ENCODE results near the gene ST3GAL2. TPM values are rescaled to one million over a fixed set of nuclear protein-coding genes. Genes with fewer than 3 reads are reported as not detected.
A peak's percentile ranks its signal among the peaks of the same experiment; 100 is the strongest.

Gene ST3GAL2
- total RNA-seq, 2 donors from 2014 or later = 14.5 to 18.6 TPM

GRCh38 chr16:70472786-70473433 lies 34.0 kb upstream of the ST3GAL2 start:
- Mint-ChIP-seq H3K4me1 (peaks cover 5% of the 10 kb centered on the region), H3K9me3 (no peaks in the 10 kb centered on the region), H3K36me3 (ENCODE audit: low read depth) (peaks cover 5% of the 10 kb centered on the region), H3K27me3 (no peaks in the 10 kb centered on the region), H3K4me3 (no peak overlapping the region), H3K27ac (no peak overlapping the region)
- ATAC-seq (replicated peaks) = no peak

GRCh38 chr16:70470927-70471341 lies 32.0 kb upstream of the ST3GAL2 start:
- H3K27me3 Mint-ChIP-seq = no peaks in the 10 kb centered on the region
- H3K27ac Mint-ChIP-seq = no peak overlapping the region
- H3K4me3 Mint-ChIP-seq = no peak overlapping the region
- H3K36me3 Mint-ChIP-seq (ENCODE audit: low read depth) = no peaks in the 10 kb centered on the region
- H3K4me1 Mint-ChIP-seq = no peaks in the 10 kb centered on the region
- no peak for ATAC-seq (replicated peaks)
- no peaks in the 10 kb centered on the region for H3K9me3 Mint-ChIP-seq

GRCh38 chr16:70470141-70470926 lies 31.4 kb upstream of the ST3GAL2 start:
- no peaks in the 10 kb centered on the region for H3K4me1 Mint-ChIP-seq
- H3K9me3 Mint-ChIP-seq = no peaks in the 10 kb centered on the region
- no peak overlapping the region for H3K27ac Mint-ChIP-seq
- H3K27me3 Mint-ChIP-seq = no peaks in the 10 kb centered on the region
- H3K4me3 Mint-ChIP-seq = no peak overlapping the region
- no peak for ATAC-seq (replicated peaks)
- no peaks in the 10 kb centered on the region for H3K36me3 Mint-ChIP-seq (ENCODE audit: low read depth)

- H3K36me3 Mint-ChIP-seq (ENCODE audit: low read depth) = no peaks in the 10 kb centered on the region
- H3K4me3 Mint-ChIP-seq = no peak overlapping the region
- H3K4me1 Mint-ChIP-seq = no peaks in the 10 kb centered on the region
- peak overlapping the region; percentile 61 for H3K27ac Mint-ChIP-seq
- H3K27me3 Mint-ChIP-seq = no peaks in the 10 kb centered on the region
- H3K9me3 Mint-ChIP-seq = no peaks in the 10 kb centered on the region
- ATAC-seq (replicated peaks) = no peak
These were observed 30.1 kb upstream of the ST3GAL2 start for GRCh38 chr16:70468776-70469525.

- H3K4me3 Mint-ChIP-seq = no peak overlapping the region
These were observed 28.7 kb upstream of the ST3GAL2 start for GRCh38 chr16:70467608-70468007.

DNA sequence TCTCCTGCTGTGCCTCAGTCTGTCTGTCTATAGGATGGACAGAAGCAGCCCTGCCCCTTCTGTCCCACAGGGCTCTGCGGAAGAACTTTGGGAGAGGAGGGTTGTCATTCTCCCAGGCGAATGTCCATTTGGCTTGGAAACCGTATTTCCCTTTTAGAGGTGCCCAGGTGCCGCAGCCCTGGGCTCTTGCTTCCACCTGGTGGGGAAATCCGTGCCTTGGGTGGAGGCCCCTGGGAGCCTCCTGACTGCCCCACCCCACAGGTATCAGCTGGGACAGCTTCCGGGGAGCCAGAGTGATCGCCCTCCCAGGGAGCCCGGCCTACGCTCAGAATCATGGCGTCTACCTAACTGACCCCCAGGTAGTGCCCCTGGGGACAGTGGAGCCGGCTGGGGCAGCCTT lies 28.2 kb upstream of the ST3GAL2 start:
- no peak overlapping the region for H3K4me3 Mint-ChIP-seq
- no peak for ATAC-seq (replicated peaks)
- H3K4me1 Mint-ChIP-seq = no peaks in the 10 kb centered on the region
- no peak overlapping the region for H3K27ac Mint-ChIP-seq
- no peaks in the 10 kb centered on the region for H3K9me3 Mint-ChIP-seq
- H3K27me3 Mint-ChIP-seq = no peaks in the 10 kb centered on the region
- no peaks in the 10 kb centered on the region for H3K36me3 Mint-ChIP-seq (ENCODE audit: low read depth)

More at GRCh38 chr16:70467608-70468007, 28.7 kb upstream of the ST3GAL2 start:
- Mint-ChIP-seq H3K27me3 (no peaks in the 10 kb centered on the region), H3K27ac (no peak overlapping the region), H3K4me1 (no peaks in the 10 kb centered on the region), H3K9me3 (no peaks in the 10 kb centered on the region), H3K36me3 (ENCODE audit: low read depth) (no peaks in the 10 kb centered on the region)
- no peak for ATAC-seq (replicated peaks)

DNA sequence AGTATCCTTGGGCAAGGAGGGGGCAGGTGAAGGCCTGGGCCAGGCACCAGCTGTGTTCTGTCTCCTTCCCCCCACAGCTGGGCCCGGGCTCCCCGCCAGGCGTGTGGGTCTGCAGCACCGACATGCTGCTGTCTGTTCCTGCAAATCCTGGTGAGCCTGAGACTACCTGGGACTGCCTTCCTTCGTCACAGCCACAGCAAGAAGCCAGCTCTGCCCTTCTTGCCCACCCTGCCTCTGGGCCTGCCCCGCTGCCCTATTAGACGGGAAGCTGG lies 27.8 kb upstream of the ST3GAL2 start:
- Mint-ChIP-seq H3K9me3 (no peaks in the 10 kb centered on the region), H3K4me1 (no peaks in the 10 kb centered on the region), H3K27me3 (no peaks in the 10 kb centered on the region), H3K4me3 (no peak overlapping the region), H3K36me3 (ENCODE audit: low read depth) (no peaks in the 10 kb centered on the region), H3K27ac (no peak overlapping the region)
- no peak for ATAC-seq (replicated peaks)

- Mint-ChIP-seq H3K36me3 (ENCODE audit: low read depth) (no peaks in the 10 kb centered on the region), H3K27me3 (no peaks in the 10 kb centered on the region), H3K4me3 (no peak overlapping the region), H3K9me3 (no peaks in the 10 kb centered on the region), H3K4me1 (no peaks in the 10 kb centered on the region), H3K27ac (no peak overlapping the region)
- ATAC-seq (replicated peaks) = no peak
These were observed 27.3 kb upstream of the ST3GAL2 start for GRCh38 chr16:70465999-70466804.

- no peak overlapping the region for H3K4me3 Mint-ChIP-seq
- no peaks in the 10 kb centered on the region for H3K27me3 Mint-ChIP-seq
- H3K27ac Mint-ChIP-seq = no peak overlapping the region
These were observed 24.3 kb upstream of the ST3GAL2 start for GRCh38 chr16:70463235-70463634.

DNA sequence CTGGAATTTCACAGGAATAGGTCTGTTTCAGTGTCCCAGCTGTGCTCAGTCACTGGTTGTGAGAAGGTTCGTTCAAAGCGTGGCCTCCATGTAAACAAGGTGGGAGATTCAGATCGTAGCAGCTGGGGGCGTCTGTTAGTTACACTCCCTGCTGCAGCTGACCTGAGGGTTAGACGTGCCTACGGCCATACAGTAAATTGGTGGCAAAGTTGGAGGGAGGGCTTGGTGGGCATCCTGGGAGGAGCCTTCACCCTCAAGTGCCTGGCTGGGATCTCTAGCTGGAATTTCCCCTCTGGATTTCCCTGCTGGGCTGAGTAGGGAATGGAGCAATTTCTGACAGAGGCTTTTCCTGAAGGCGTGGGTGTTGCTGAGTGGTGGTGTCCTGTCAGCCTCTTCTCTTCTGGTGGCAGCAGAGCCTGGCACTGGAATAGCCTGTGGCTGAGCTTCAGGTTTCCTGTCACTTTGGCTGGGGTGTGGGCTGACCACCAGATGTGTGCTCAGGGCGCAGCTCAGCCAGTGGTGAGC lies 21.9 kb upstream of the ST3GAL2 start:
- Mint-ChIP-seq H3K9me3 (no peaks in the 10 kb centered on the region), H3K27ac (no peak overlapping the region)
- ATAC-seq (replicated peaks) = no peak

More at GRCh38 chr16:70463235-70463634, 24.3 kb upstream of the ST3GAL2 start:
- no peaks in the 10 kb centered on the region for H3K9me3 Mint-ChIP-seq
- H3K4me1 Mint-ChIP-seq = no peaks in the 10 kb centered on the region
- no peaks in the 10 kb centered on the region for H3K36me3 Mint-ChIP-seq (ENCODE audit: low read depth)
- no peak for ATAC-seq (replicated peaks)

DNA sequence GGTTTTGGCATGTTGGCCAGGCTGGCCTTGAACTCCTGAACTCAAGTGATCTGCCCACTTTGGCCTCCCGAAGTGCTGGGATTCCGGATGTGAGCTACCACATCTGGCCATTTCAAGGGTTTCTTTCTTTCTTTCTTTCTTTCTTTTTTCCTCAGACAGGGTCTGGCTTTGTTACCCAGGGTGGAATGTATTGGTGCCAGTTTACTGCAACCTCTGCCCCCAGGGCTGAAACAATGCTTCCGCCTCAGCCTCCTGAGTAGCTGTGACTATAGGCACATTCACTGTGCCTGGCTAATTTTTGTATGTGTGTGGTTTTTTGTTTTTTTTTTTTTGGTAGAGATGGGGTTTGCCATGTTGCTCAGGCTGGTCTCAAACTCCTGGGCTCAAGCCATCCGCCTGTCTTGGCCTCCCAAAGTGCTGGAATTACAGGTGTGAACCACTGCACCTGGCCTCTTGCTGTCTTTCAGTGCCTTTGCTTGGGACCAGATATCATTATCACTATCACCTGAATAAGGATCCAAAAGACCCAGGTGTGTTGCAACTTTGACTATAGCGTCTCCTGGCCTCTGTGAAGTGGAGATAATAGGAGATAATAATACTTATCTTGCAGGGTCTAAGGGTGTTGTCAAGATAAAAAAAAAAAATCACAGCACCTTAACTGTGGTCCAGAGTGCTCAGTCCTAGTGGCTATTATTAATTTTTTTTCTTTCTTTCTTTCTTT lies 18.7 kb upstream of the ST3GAL2 start:
- Mint-ChIP-seq H3K27me3 (no peaks in the 10 kb centered on the region), H3K36me3 (ENCODE audit: low read depth) (no peaks in the 10 kb centered on the region), H3K27ac (peak overlapping the region; percentile 3), H3K9me3 (no peaks in the 10 kb centered on the region), H3K4me3 (no peak overlapping the region), H3K4me1 (peaks cover 6% of the 10 kb centered on the region)
- no peak for ATAC-seq (replicated peaks)

More for the DNA sequence above, 21.9 kb upstream of the ST3GAL2 start:
- H3K4me1 Mint-ChIP-seq = no peaks in the 10 kb centered on the region
- no peaks in the 10 kb centered on the region for H3K27me3 Mint-ChIP-seq
- H3K36me3 Mint-ChIP-seq (ENCODE audit: low read depth) = no peaks in the 10 kb centered on the region
- no peak overlapping the region for H3K4me3 Mint-ChIP-seq

- Mint-ChIP-seq H3K4me1 (peaks cover 6% of the 10 kb centered on the region), H3K4me3 (peak overlapping the region; percentile 9), H3K36me3 (ENCODE audit: low read depth) (no peaks in the 10 kb centered on the region), H3K9me3 (no peaks in the 10 kb centered on the region), H3K27ac (no peak overlapping the region), H3K27me3 (no peaks in the 10 kb centered on the region)
- no peak for ATAC-seq (replicated peaks)
These were observed 17.0 kb upstream of the ST3GAL2 start for GRCh38 chr16:70455910-70456309.

DNA sequence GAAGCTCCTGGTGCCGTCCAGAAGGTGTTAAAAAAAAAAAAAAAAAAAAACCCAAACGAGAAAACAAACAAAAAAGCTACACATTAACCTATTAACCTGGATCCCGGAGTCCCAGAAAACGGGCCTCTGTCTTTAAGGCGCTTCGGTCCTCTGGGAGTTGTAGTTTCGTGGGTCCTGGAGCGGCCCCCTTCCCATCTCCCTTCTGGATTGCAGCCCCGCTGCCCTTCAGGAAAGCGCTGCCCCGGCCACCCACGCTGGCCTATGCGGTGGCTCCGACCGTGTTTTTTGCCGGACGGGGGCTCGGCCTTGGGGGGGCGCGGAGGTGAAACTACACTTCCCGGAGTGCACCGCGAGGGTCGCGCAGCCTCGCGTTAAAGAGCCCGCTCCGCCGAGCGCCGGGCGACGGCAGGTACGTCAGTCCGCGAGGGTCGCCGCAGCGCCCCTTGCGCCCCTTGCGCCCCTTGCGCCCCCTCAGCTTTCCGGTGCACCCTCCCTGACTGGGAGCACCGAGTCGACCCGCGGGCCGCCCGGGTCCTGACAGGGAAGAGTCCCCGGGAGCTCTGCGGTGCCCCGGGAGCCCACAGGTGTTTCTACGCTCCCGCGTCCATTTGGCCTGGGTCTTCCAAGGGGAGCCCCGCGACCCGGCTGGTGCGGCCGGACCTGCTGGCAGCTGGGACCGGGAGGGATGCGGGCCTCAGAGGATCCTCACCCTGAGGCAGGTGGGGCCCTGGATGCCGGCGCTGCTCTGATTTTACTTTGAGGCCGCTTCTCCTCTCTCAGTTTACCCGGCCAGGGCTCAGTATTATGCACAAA lies 15.5 kb upstream of the ST3GAL2 start, which contains the start of gene FCSK:
Gene FCSK, plus strand, starts transcription at position 374 of the 813 bp plus-strand sequence. CDS start 8,596 bp downstream, outside the sequence.
- H3K27me3 Mint-ChIP-seq = no peaks in the 10 kb centered on the region
- ATAC-seq (replicated peaks) = peak; percentile 93

More for the DNA sequence above, 15.5 kb upstream of the ST3GAL2 start, which contains the start of gene FCSK:
- Mint-ChIP-seq H3K36me3 (ENCODE audit: low read depth) (no peaks in the 10 kb centered on the region), H3K27ac (peak within 1 kb of the TSS; percentile 90), H3K4me3 (peak within 1 kb of the TSS; percentile 87), H3K4me1 (peaks cover 6% of the 10 kb centered on the region), H3K9me3 (no peaks in the 10 kb centered on the region)
